H9 (cell line): ENCODE results near the gene S100A2. TPM values are rescaled to one million over a fixed set of nuclear protein-coding genes. Genes with fewer than 3 reads are reported as not detected.

Experiments used
- DNase-seq: peaks from one replicate; pipeline ENCODE4 v3.0.0-alpha.2; 2017
- H2AFZ ChIP-seq: one replicate; pipeline ENCODE4 v1.6.1; 2013; ENCODE audit warnings: mild to moderate bottlenecking, low read length, control low read depth, moderate library complexity
- H2AK5ac ChIP-seq: 2 replicates; pipeline ENCODE4 v1.6.1; 2013; ENCODE audit warnings: low read length, control low read depth, mixed read lengths; ENCODE audit not compliant: insufficient read length
- H2BK120ac ChIP-seq: one replicate; pipeline ENCODE4 v1.6.1; 2013; ENCODE audit warnings: low read depth, mild to moderate bottlenecking, low read length, control low read depth, inconsistent platforms; ENCODE audit not compliant: poor library complexity, severe bottlenecking
- H2BK12ac ChIP-seq: 2 replicates; pipeline ENCODE4 v1.6.1; 2013; ENCODE audit warnings: low read length, control low read depth, mixed read lengths, low read depth; ENCODE audit not compliant: insufficient read length
- H2BK15ac ChIP-seq: 2 replicates; pipeline ENCODE4 v1.6.1; 2013; ENCODE audit warnings: low read depth, low read length, control low read depth
- H2BK20ac ChIP-seq: one replicate; pipeline ENCODE4 v1.6.1; 2013; ENCODE audit warnings: low read depth, mild to moderate bottlenecking, low read length, control low read depth, inconsistent platforms; ENCODE audit not compliant: poor library complexity, severe bottlenecking
- H2BK5ac ChIP-seq: 2 replicates; pipeline ENCODE4 v1.6.1; 2013; ENCODE audit warnings: low read length, control low read depth, mixed read lengths; ENCODE audit not compliant: insufficient read length
- H3K14ac ChIP-seq: 2 replicates; pipeline ENCODE4 v1.6.1; 2013; ENCODE audit warnings: low read length, control low read depth; ENCODE audit not compliant: insufficient read depth
- H3K18ac ChIP-seq: 2 replicates; pipeline ENCODE4 v1.6.1; 2013; ENCODE audit warnings: low read depth, mild to moderate bottlenecking, mixed read lengths, low read length, control low read depth; ENCODE audit not compliant: insufficient read length
- H3K23ac ChIP-seq: 2 replicates; pipeline ENCODE4 v1.6.1; 2013; ENCODE audit warnings: low read length, control low read depth, mixed read lengths, low read depth; ENCODE audit not compliant: insufficient read length
- H3K23me2 ChIP-seq: 2 replicates; pipeline ENCODE4 v1.6.1; 2013; ENCODE audit warnings: low read depth, mild to moderate bottlenecking, mixed read lengths, low read length, control low read depth; ENCODE audit not compliant: insufficient read length, poor library complexity, severe bottlenecking
- H3K27ac ChIP-seq: 2 replicates; pipeline ENCODE4 v1.5.1; 2013; ENCODE audit warnings: low read length, control low read depth, mixed read lengths, low read depth; ENCODE audit not compliant: insufficient read length
- H3K27me3 ChIP-seq: 2 replicates; pipeline ENCODE4 v1.6.1; 2013; ENCODE audit warnings: low read length, control low read depth, inconsistent platforms; ENCODE audit not compliant: insufficient read depth
- H3K4ac ChIP-seq: 2 replicates; pipeline ENCODE4 v1.6.1; 2013; ENCODE audit warnings: low read depth, mild to moderate bottlenecking, control low read depth, inconsistent platforms, low read length, moderate library complexity
- H3K4me1 ChIP-seq: 2 replicates; pipeline ENCODE4 v1.6.1; 2013; ENCODE audit warnings: low read length, control low read depth, inconsistent platforms; ENCODE audit not compliant: insufficient read depth
- H3K4me2 ChIP-seq: 2 replicates; pipeline ENCODE4 v1.6.1; 2013; ENCODE audit warnings: low read length, control low read depth, mixed read lengths; ENCODE audit not compliant: insufficient read length, insufficient read depth
- H3K56ac ChIP-seq: 2 replicates; pipeline ENCODE4 v1.6.1; 2013; ENCODE audit warnings: low read depth, mild to moderate bottlenecking, mixed read lengths, low read length, control low read depth; ENCODE audit not compliant: insufficient read length
- H3K79me1 ChIP-seq: 2 replicates; pipeline ENCODE4 v1.6.1; 2013; ENCODE audit warnings: low read depth, mild to moderate bottlenecking, moderate library complexity, low read length, control low read depth, inconsistent platforms; ENCODE audit not compliant: insufficient read depth, poor library complexity, severe bottlenecking
- H3K79me2 ChIP-seq: 2 replicates; pipeline ENCODE4 v1.6.1; 2013; ENCODE audit warnings: low read length, control low read depth, inconsistent platforms; ENCODE audit not compliant: insufficient read depth
- H3K9ac ChIP-seq: 2 replicates; pipeline ENCODE4 v1.6.1; 2013; ENCODE audit warnings: low read length, control low read depth, mixed read lengths; ENCODE audit not compliant: insufficient read length; ENCODE audit errors: extremely low read depth
- H3K9me3 ChIP-seq: one replicate; pipeline ENCODE4 v1.6.1; 2013; ENCODE audit warnings: low read depth, low read length, inconsistent platforms; ENCODE audit not compliant: control insufficient read depth
- H3T11ph ChIP-seq: one replicate; pipeline ENCODE4 v1.6.1; 2013; ENCODE audit warnings: mild to moderate bottlenecking, low read length, control low read depth, inconsistent platforms
- H4K20me1 ChIP-seq: one replicate; pipeline ENCODE4 v1.6.1; 2013; ENCODE audit not compliant: control insufficient read depth, insufficient read length, insufficient read depth
- H4K5ac ChIP-seq: 2 replicates; pipeline ENCODE4 v1.6.1; 2013; ENCODE audit warnings: low read depth, mild to moderate bottlenecking, mixed read lengths, low read length, control low read depth; ENCODE audit not compliant: insufficient read length
- H4K8ac ChIP-seq: replicated peaks from 2 replicates; pipeline ENCODE4 v1.6.1; 2013; ENCODE audit warnings: low read length, control low read depth, mixed read lengths, low read depth; ENCODE audit not compliant: insufficient read length
- H4K91ac ChIP-seq: 2 replicates; pipeline ENCODE4 v1.6.1; 2013; ENCODE audit warnings: low read depth, mild to moderate bottlenecking, moderate library complexity, mixed read lengths, low read length, control low read depth; ENCODE audit not compliant: insufficient read length
- H3K27ac Mint-ChIP-seq, 3 experiments: 2 replicates in 2 of 3; 3 replicates in 1 of 3; pipeline ENCODE4 v1.8.0; 2020 to 2021; ENCODE audit warnings: mixed read lengths in 3 of 3, mild to moderate bottlenecking in 1 of 3, moderate library complexity in 1 of 3
- H3K27me3 Mint-ChIP-seq: 2 replicates; pipeline ENCODE4 v1.8.0; 2021; ENCODE audit warnings: low read depth, mild to moderate bottlenecking, moderate library complexity, mixed read lengths
- H3K36me3 Mint-ChIP-seq, 3 experiments: 2 replicates in 2 of 3; 3 replicates in 1 of 3; pipeline ENCODE4 v1.8.0; 2020 to 2021; ENCODE audit warnings: low read depth in 3 of 3, mixed read lengths in 3 of 3; ENCODE audit not compliant: insufficient read depth in 1 of 3
- H3K4me1 Mint-ChIP-seq, 2 experiments: 2 replicates each; pipeline ENCODE4 v1.8.0; 2020; ENCODE audit warnings: mixed read lengths in 2 of 2
- H3K4me3 Mint-ChIP-seq, 2 experiments: 2 replicates in 1 of 2; 3 replicates in 1 of 2; pipeline ENCODE4 v1.8.0; 2020 to 2021; ENCODE audit warnings: mild to moderate bottlenecking in 2 of 2, mixed read lengths in 2 of 2, moderate library complexity in 1 of 2
- H3K9me3 Mint-ChIP-seq, 2 experiments: 2 replicates in 1 of 2; 3 replicates in 1 of 2; pipeline ENCODE4 v1.8.0; 2020; ENCODE audit warnings: mild to moderate bottlenecking in 2 of 2, mixed read lengths in 2 of 2, moderate library complexity in 1 of 2
- WGBS: extraction: QIAGEN DNeasy Blood & Tissue Kit; methylation state at CpG from one replicate; pipeline ENCODE4 v1.1.7; 2013; ENCODE audit warnings: missing lambda C conversion rate, low lambda C conversion rate, mixed read lengths; ENCODE audit not compliant: insufficient read length; ENCODE audit errors: extremely low coverage; 5-methylcytosine and 5-hydroxymethylcytosine counted together
- total RNA-seq: library from RNA; stranded (reverse); gene quantifications from 2 replicates; pipeline ENCODE4 v1.2.1, GENCODE V29; 2021
- TF ChIP-seq, protein P1 (sequence below): fragments of 200-600 bp; sonication (generic); conservative IDR thresholded peaks from 3 replicates; pipeline ENCODE4 v1.8.0; 2021; ENCODE audit warnings: antibody characterized with exemption, mild to moderate bottlenecking

The S100A2 gene
- total RNA-seq, 1 experiment from 2014 or later, result 0.57 TPM

DNA sequence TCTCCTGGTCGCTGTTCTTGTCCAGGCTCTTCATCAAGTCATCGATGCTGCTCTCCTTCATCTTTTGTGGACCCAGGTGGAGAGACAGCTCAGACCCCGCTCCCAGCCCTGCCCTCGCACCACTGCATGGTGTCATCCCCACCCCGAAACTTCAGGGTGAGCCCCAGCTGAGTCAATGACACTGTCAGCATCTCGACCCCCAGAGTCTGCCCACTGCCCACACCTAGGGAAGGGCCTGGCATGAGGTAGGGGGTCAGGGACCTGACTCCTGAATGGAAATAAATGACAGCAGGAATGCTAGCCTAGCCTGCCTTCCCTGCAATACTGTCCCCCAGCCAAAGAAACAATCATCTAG, 28.3 kb downstream of the S100A2 start:
- Mint-ChIP-seq H3K36me3 (no peaks in the 10 kb centered on the region), H3K4me1 (peaks cover 31 to 42% of the 10 kb centered on the region in 2 experiments), H3K4me3 (no peak overlapping the region), H3K27ac (peak overlapping the region in 1 of 3 experiments; percentile 27; a peak in 1 of 7 replicates), H3K9me3 (no peaks in the 10 kb centered on the region), H3K27me3 (peaks cover 1% of the 10 kb centered on the region)
- H2AFZ ChIP-seq, result no peak overlapping the region
- no peaks in the 10 kb centered on the region for H3K79me1 ChIP-seq
- TF ChIP-seq, protein P1, sequence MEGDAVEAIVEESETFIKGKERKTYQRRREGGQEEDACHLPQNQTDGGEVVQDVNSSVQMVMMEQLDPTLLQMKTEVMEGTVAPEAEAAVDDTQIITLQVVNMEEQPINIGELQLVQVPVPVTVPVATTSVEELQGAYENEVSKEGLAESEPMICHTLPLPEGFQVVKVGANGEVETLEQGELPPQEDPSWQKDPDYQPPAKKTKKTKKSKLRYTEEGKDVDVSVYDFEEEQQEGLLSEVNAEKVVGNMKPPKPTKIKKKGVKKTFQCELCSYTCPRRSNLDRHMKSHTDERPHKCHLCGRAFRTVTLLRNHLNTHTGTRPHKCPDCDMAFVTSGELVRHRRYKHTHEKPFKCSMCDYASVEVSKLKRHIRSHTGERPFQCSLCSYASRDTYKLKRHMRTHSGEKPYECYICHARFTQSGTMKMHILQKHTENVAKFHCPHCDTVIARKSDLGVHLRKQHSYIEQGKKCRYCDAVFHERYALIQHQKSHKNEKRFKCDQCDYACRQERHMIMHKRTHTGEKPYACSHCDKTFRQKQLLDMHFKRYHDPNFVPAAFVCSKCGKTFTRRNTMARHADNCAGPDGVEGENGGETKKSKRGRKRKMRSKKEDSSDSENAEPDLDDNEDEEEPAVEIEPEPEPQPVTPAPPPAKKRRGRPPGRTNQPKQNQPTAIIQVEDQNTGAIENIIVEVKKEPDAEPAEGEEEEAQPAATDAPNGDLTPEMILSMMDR, result no peak
- H2BK20ac ChIP-seq, result no peak overlapping the region
- no peaks in the 10 kb centered on the region for H4K20me1 ChIP-seq
- no peak for DNase-seq
- no peak overlapping the region for H4K8ac ChIP-seq
- no peak overlapping the region for H3K27ac ChIP-seq
- no peak overlapping the region for H3K4ac ChIP-seq
- no peak overlapping the region for H2AK5ac ChIP-seq
- H3K23me2 ChIP-seq, result no peaks in the 10 kb centered on the region
- H4K91ac ChIP-seq, result no peak overlapping the region
- no CpG with 5 or more reads among the region's 6 CpGs for WGBS
- no peak overlapping the region for H3K9ac ChIP-seq
- H2BK15ac ChIP-seq, result no peak overlapping the region
- H3K79me2 ChIP-seq, result no peaks in the 10 kb centered on the region
- no peak overlapping the region for H3K18ac ChIP-seq
- H3T11ph ChIP-seq, result no peak overlapping the region
- H3K14ac ChIP-seq, result no peak overlapping the region
- no peaks in the 10 kb centered on the region for H3K9me3 ChIP-seq
- H3K56ac ChIP-seq, result no peak overlapping the region
- no peak overlapping the region for H3K23ac ChIP-seq
- no peak overlapping the region for H2BK5ac ChIP-seq
- H3K27me3 ChIP-seq, result no peaks in the 10 kb centered on the region; the same call in 1 of the 2 replicates
- H2BK12ac ChIP-seq, result no peak overlapping the region
- no peak overlapping the region for H3K4me2 ChIP-seq
- H4K5ac ChIP-seq, result no peak overlapping the region
- H3K4me1 ChIP-seq, result peaks cover 6% of the 10 kb centered on the region; the same call in 1 of the 2 replicates
- H2BK120ac ChIP-seq, result no peak overlapping the region
